EH (cell line): ENCODE measurements around the gene RABEP1.
A peak's percentile ranks its signal among the peaks of the same experiment; 100 is the strongest.
"Not testable (repeated sequence)": the region's sequence is repeated elsewhere in the genome, so short reads cannot be mapped to it uniquely, and the experiment has no call there.

Experiments used
- DNase-seq: peaks from one replicate; pipeline ENCODE4 v3.0.0-alpha.2; 2015; ENCODE audit warnings: low read depth

RABEP1 gene

DNA sequence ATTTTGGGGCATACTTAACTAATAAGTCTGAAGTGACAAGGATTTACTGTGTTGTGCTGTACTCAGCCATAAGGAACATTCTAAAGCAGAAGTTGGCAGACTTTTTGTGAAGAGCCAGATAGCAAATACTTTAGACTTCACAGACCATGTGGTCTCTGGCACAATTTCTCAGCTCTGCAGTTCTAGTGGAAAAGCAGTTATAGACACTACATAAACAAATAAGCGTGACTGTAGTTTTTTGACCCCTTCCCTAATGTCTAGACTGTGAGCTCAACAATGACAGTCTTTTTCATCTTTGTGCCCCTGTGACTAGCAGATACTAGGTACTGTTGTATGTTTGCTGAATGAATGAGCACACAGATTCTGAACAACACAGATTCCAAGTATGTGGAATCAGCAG lies 142.8 kb downstream of the RABEP1 start:
- peak; percentile 41 for DNase-seq

DNA sequence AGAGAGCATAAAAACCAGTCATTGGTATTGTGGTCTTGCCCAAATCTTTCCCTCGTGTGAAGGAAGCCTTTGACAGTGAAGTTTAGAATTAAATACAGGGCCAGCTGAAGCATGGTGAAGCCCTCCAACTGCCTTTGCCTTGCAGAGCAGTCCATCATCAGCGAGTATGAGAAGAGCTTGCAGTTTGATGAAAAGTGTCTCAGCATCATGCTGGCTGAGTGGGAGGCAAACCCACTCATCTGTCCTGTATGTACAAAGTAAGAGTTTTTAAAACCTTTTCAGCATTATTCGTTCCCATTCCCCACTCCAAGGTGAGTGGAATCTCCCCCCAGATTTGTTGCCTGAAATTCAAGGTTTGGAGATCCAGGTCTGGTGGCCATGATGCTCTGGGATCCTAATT lies 143.7 kb downstream of the RABEP1 start:
- no peak for DNase-seq

DNA sequence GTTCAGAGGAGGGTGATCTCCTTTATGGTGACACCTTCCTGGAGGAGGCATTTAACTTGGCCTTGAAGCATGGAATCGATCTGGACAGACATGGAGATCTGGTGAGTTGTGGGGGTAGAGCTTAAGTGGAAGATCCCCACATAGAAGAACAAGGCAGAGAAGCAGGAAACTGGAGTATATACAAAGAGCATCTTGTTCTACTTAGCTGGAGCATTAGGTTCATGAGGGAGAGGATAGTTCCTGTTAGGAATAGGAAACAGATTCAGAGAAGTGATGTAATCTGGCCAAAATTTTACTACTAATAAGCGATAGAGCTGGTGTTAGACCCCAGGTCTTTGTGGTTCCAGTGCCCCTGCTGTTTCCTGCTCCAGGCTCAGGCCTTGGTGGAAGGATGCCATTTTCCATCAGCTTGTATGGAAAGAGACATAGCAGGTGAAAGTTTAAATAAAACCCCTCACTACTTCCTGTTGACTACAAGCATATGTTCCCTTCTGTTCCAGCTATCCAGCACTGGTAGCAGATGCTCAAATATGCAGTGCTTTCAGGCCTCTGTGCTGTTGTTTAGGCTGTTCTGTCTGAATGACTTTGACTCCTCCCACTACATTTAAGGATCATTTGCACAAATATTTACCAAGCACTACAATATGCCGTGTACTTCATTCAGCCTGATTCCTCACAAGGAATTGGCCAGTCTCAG lies 147.3 kb downstream of the RABEP1 start:
- no peak for DNase-seq

DNA sequence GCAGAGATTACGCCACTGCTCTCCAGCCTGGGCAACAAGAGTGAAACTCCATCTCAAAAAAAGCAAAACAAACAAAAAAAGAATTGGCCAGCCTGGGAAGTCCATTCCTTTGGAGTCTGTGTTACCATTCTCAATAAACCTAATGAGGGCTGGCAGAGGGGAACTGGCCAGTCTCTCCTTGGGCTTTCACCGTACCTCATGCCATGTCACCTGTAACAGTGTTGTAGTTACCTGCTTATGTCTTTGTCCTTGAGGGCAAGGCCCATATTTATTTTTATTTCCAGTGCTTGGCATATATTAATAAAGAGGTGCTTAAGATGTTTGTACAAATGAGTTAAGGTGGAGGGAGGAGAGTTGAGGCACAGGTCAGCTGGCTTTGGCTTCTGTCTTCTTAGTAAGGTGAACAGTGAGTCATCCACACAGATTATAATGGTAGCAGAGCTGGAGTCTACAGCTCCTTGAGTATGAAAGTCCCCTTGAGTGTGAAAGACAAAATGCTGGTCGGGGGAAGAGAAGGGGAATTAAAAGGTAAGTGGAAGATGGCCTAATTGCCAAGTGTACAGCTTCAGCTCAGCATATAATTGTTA lies 148.4 kb downstream of the RABEP1 start:
- DNase-seq = no peak

DNA sequence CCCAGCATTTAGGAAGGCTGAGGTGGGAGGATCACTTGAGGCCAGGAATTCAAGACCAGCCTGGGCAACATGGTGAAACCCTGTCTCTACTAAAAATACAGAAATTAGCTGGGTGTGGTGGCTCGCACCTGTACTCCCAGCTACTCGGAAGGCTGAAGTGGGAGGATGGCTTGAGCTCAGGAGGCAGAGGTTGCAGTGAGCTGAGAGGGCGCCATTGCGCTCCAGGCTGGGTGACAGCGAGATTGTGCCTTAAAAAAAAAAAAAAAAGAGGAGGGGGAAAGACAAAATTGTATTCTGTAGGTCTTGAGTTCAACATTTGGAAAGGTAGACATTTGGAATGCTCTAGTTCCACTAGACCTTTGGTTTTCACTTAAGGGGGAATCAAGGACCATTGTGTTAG lies 149.2 kb downstream of the RABEP1 start:
- DNase-seq = not testable (repeated sequence)

DNA sequence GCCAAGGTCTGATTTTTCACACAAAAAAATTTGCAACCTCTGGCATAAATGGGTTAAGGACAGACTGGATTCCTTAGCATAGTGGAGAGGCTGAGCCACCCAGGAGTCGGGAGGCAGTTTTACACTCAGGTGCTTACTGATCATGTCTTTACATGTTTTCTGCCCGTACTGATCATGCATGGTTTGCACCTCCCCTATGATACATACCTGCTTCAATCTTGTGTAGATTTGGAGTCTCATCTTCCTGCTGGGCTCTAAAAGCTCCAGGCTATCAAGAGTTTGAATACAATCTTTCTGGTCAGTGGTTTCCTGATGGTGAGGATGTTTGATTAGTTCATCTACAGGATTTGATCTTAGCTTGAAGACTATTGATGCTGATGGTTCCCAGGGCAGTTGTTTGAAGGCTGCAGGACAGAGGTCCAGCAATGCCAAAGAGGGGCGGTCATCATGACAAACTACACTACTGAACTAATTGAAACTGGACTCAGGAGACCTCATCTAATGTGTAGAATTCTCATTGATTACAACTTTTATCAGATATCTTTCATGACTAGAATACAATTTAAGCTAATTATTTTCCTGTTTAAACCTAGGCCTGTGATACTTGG lies 150.0 kb downstream of the RABEP1 start:
- no peak for DNase-seq

DNA sequence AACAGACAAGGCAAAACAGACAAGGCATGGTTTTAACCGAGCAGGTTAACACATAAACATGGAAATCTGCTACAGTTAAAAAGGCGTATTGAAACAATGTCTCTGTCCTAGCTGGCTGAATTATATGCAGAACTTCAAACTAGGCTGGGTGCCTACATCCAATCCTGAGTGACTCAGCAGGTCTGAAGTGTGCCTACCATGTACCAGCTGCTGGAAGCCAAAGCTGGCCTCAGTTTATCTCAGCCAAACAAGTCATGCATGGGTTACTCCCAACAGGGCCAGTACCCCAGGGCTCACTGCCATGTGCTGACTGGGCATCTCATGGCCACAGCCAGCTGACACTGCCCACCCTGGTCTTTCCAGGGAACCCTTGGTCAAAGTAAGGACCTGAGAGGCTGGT lies 152.9 kb downstream of the RABEP1 start:
- DNase-seq = no peak
